K562 (cell line): Measurements from ENCODE around the gene MED14. TPM values are rescaled to one million over a fixed set of nuclear protein-coding genes. Genes with fewer than 3 reads are reported as not detected.

ENCODE experiments used
- ATAC-seq: fragments of 200-7000 bp; cut with Tn5 transposase; 3 replicates; pipeline ENCODE4 v1.9.1; 2020; ENCODE audit warnings: moderate library complexity
- BruUV-seq: library from RNA; stranded (reverse); fragments of 400-500 nt; replicated peaks from 2 replicates; lab custom pipeline; 2021; lab: Mats Ljungman, UMichigan
- CTCF ChIA-PET: fragments of 300-600 bp; formaldehyde crosslinking; extraction: SDS; loops from one replicate; lab custom pipeline; 2021; ENCODE audit warnings: low intra/inter-chr PET ratio; lab: Yijun Ruan, JAX
- POLR2A ChIA-PET: fragments of 300-600, 350-650 bp; sonication (Branson Sonifier 250); formaldehyde crosslinking; extraction: SDS; loops from one replicate; lab custom pipeline; 2021; ENCODE audit warnings: antibody characterized with exemption, inconsistent platforms; lab: Yijun Ruan, JAX
- DNase-seq, 4 experiments: peaks; one replicate each; pipeline versions ENCODE4 v3.0.0 to v3.0.0-alpha.2; 2011 to 2018; ENCODE audit warnings: low spot score in 3 of 4, mixed read lengths in 3 of 4; ENCODE audit errors: extremely low read depth in 1 of 4
- FAIRE-seq: peaks from 2 replicates; lab custom pipeline; 2011; peaks lifted over from hg19 to GRCh38; lab: Jason Lieb, UNC
- H2AFZ ChIP-seq: 2 replicates; pipeline ENCODE4 v1.6.0; 2011; ENCODE audit warnings: low read depth, low read length, control low read depth, inconsistent platforms
- H3K27ac ChIP-seq: fragments of 200-600 bp; 3 replicates; pipeline ENCODE4 v1.8.0; 2011; ENCODE audit warnings: low read depth, mild to moderate bottlenecking, control low read depth, inconsistent platforms, low read length, moderate library complexity, mixed read lengths; ENCODE audit errors: extremely low read depth
- H3K27me3 ChIP-seq, 2 experiments: fragments of 300-600 bp in 1 of 2; 2 replicates in 1 of 2; 3 replicates in 1 of 2; pipeline versions ENCODE4 v1.6.0 to v1.8.0; 2011; ENCODE audit warnings: inconsistent platforms in 2 of 2, low read length in 2 of 2, mild to moderate bottlenecking in 1 of 2, mixed read lengths in 1 of 2, moderate library complexity in 1 of 2; ENCODE audit not compliant: control insufficient read depth in 2 of 2, insufficient read depth in 2 of 2
- H3K36me3 ChIP-seq: fragments of 300-600 bp; 3 replicates; pipeline ENCODE4 v1.8.0; 2011; ENCODE audit warnings: mild to moderate bottlenecking, low read length, inconsistent platforms; ENCODE audit not compliant: control insufficient read depth, insufficient read depth
- H3K4me1 ChIP-seq, 2 experiments: fragments of 200-600 bp in 1 of 2; replicated peaks in 1 of 2; 2 replicates in 1 of 2; 3 replicates in 1 of 2; pipeline versions ENCODE4 v1.5.1 to v1.8.0; 2011; ENCODE audit warnings: inconsistent platforms in 2 of 2, low read length in 2 of 2, mild to moderate bottlenecking in 1 of 2, mixed read lengths in 1 of 2, moderate library complexity in 1 of 2; ENCODE audit not compliant: control insufficient read depth in 2 of 2, insufficient read depth in 2 of 2
- H3K4me2 ChIP-seq: 2 replicates; pipeline ENCODE4 v1.6.1; 2011; ENCODE audit warnings: low read length, control low read depth, inconsistent platforms, mixed read lengths; ENCODE audit not compliant: insufficient read depth
- H3K4me3 ChIP-seq: fragments of 200-600 bp; sonication (generic), shearing (Covaris generic); 2 replicates; pipeline ENCODE4 v1.5.1; 2016; ENCODE audit warnings: control low read depth, inconsistent platforms
- H3K79me2 ChIP-seq: fragments of 200-600 bp; 3 replicates; pipeline ENCODE4 v1.8.0; 2011; ENCODE audit warnings: low read length, inconsistent platforms; ENCODE audit not compliant: control insufficient read depth, insufficient read depth
- H3K9ac ChIP-seq, 2 experiments: 2 replicates each; pipeline versions ENCODE4 v1.6.0 to v1.6.1; 2011; ENCODE audit warnings: low read depth in 2 of 2, low read length in 2 of 2, control low read depth in 1 of 2, inconsistent platforms in 1 of 2, mild to moderate bottlenecking in 1 of 2, mixed read lengths in 1 of 2; ENCODE audit not compliant: insufficient read depth in 1 of 2
- H3K9me1 ChIP-seq: one replicate; pipeline ENCODE4 v1.6.0; 2011; ENCODE audit warnings: inconsistent platforms, mild to moderate bottlenecking, low read length, moderate library complexity; ENCODE audit not compliant: control insufficient read depth, insufficient read depth
- H3K9me3 ChIP-seq: replicated peaks from 2 replicates; pipeline ENCODE4 v1.5.1; 2011; ENCODE audit warnings: low read depth, low read length, inconsistent platforms; ENCODE audit not compliant: control insufficient read depth, insufficient read depth
- H4K20me1 ChIP-seq: replicated peaks from 2 replicates; pipeline ENCODE4 v1.6.1; 2011; ENCODE audit warnings: low read length, inconsistent platforms, mixed read lengths; ENCODE audit not compliant: control insufficient read depth, insufficient read depth
- ARHGAP35 ChIP-seq: fragments of 450-650 bp; IDR thresholded peaks from 2 replicates; pipeline ENCODE4 v1.6.1; 2018; ENCODE audit not compliant: partially characterized antibody
- BCL6 ChIP-seq: fragments of 250-450 bp; sonication (Bioruptor Pico); IDR thresholded peaks from 2 replicates; pipeline ENCODE4 v1.4.0; 2020
- FOXM1 ChIP-seq, 2 experiments: fragments of 450-650 bp in 1 of 2; sonication (generic) in 1 of 2; formaldehyde crosslinking in 1 of 2; IDR thresholded peaks; 2 replicates each; pipeline versions ENCODE4 v1.6.1 to v1.9.0; 2017 to 2022; ENCODE audit warnings: low read depth in 2 of 2, mild to moderate bottlenecking in 2 of 2, missing genetic modification reagents in 1 of 2, moderate library complexity in 1 of 2
- GTF2A2 ChIP-seq: IDR thresholded peaks from 2 replicates; pipeline ENCODE4 v1.6.1; 2016; ENCODE audit warnings: mild to moderate bottlenecking, missing genetic modification characterization, missing compliant biosample characterization
- NFE2 ChIP-seq: IDR thresholded peaks from 2 replicates; pipeline ENCODE4 v1.6.1; 2014; ENCODE audit warnings: antibody characterized with exemption, low read depth
- PCBP2 ChIP-seq: fragments of 200-400 bp; formaldehyde crosslinking; IDR thresholded peaks from 2 replicates; pipeline ENCODE4 v1.6.1; 2018; ENCODE audit warnings: low read length, low read depth, mild to moderate bottlenecking, moderate library complexity; ENCODE audit not compliant: poor library complexity, severe bottlenecking
- PYGO2 ChIP-seq: fragments of 450-650 bp; IDR thresholded peaks from 2 replicates; pipeline ENCODE4 v1.6.1; 2016; ENCODE audit warnings: mild to moderate bottlenecking, missing genetic modification characterization, moderate library complexity, missing compliant biosample characterization
- RBFOX2 ChIP-seq: fragments of 200-400 bp; formaldehyde crosslinking; IDR thresholded peaks from 2 replicates; pipeline ENCODE4 v1.6.1; 2017; ENCODE audit warnings: low read depth, mild to moderate bottlenecking, low read length, moderate library complexity
- RBM17 ChIP-seq: fragments of 200-400 bp; formaldehyde crosslinking; IDR thresholded peaks from 2 replicates; pipeline ENCODE4 v1.6.1; 2017; ENCODE audit warnings: low read depth, mild to moderate bottlenecking, low read length, borderline replicate concordance
- ZKSCAN8 ChIP-seq: fragments of 200-800 bp; sonication (Bioruptor generic); IDR thresholded peaks from 2 replicates; pipeline ENCODE4 v1.6.1; 2016; ENCODE audit warnings: missing genetic modification characterization, missing compliant biosample characterization
- ZNF282 ChIP-seq: sonication (generic); formaldehyde crosslinking; IDR thresholded peaks from 2 replicates; pipeline ENCODE4 v1.8.1; 2023; ENCODE audit warnings: missing genetic modification reagents
- ZNF696 ChIP-seq: fragments of 250-450 bp; sonication (Bioruptor Pico); conservative IDR thresholded peaks from 2 replicates; pipeline ENCODE4 v1.4.0; 2020; ENCODE audit warnings: mild to moderate bottlenecking, moderate library complexity
- ZSCAN29 ChIP-seq: fragments of 450-650 bp; IDR thresholded peaks from 2 replicates; pipeline ENCODE4 v1.6.1; 2017
- WGBS: fragments of 100-300 bp; shearing (Covaris generic); methylation state at CpG from one replicate; pipeline ENCODE4 v1.1.6; 2016; ENCODE audit warnings: low coverage, mixed read lengths; ENCODE audit not compliant: insufficient coverage; ENCODE audit errors: missing lambda C conversion rate; 5-methylcytosine and 5-hydroxymethylcytosine counted together
- in situ Hi-C: fragments of 300-500 bp; cut with MboI; formaldehyde crosslinking; loops from 4 replicates; pipeline ENCODE4 v1.15.0; 2018; ENCODE audit warnings: inconsistent platforms, mixed read lengths
- intact Hi-C: fragments of 100-400 bp; cut with micrococcal nuclease; formaldehyde crosslinking; loops from 2 replicates; pipeline ENCODE4 v1.14.2; 2022
- polyA plus RNA-seq, 8 experiments: library from polyadenylated mRNA; depleted of rRNA in 4 of 8; stranded (reverse) in 5 of 8; unstranded in 3 of 8; fragments of >200 nt; fragmentation: Nextera tagmentation in 2 of 8; fragmentation: Illumina TruSeq in 1 of 8; extraction: Ambion mirVana in 2 of 8; extraction: Trizol in 1 of 8; gene quantifications; 2 replicates each; pipeline versions ENCODE4 v1.2.1 to v1.2.3, GENCODE V29; 2011 to 2014; ENCODE audit warnings: inconsistent platforms in 1 of 8, missing spikeins in 1 of 8
- total RNA-seq, 7 experiments: library from RNA; depleted of rRNA in 6 of 7; stranded (reverse); fragments of >200 nt in 6 of 7; fragmentation: Illumina TruSeq in 2 of 7; extraction: Trizol in 2 of 7; gene quantifications; 2 replicates each; pipeline versions ENCODE4 v1.2.1 to v1.2.3, GENCODE V29; 2011 to 2021; ENCODE audit warnings: low replicate concordance in 1 of 7
- TF ChIP-seq, protein P1 (sequence below): fragments of 450-650 bp; IDR thresholded peaks from 2 replicates; pipeline ENCODE4 v1.6.1; 2016; ENCODE audit warnings: missing biosample characterization, missing genetic modification characterization
- TF ChIP-seq, protein P2 (sequence below): fragments of 450-650 bp; formaldehyde crosslinking; IDR thresholded peaks from 2 replicates; pipeline ENCODE4 v1.4.0; 2022; ENCODE audit warnings: missing genetic modification characterization
- TF ChIP-seq, protein P3 (sequence below): fragments of 450-650 bp; IDR thresholded peaks from 2 replicates; pipeline ENCODE4 v1.6.1; 2017; ENCODE audit warnings: antibody characterized with exemption

Gene MED14
- total and polyA plus RNA-seq, 9 of the 15 experiments (the other 6 are each of a cell fraction or from before 2014, with no cell fraction given), result 9.2 to 35.3 (median 18.7) TPM

DNA sequence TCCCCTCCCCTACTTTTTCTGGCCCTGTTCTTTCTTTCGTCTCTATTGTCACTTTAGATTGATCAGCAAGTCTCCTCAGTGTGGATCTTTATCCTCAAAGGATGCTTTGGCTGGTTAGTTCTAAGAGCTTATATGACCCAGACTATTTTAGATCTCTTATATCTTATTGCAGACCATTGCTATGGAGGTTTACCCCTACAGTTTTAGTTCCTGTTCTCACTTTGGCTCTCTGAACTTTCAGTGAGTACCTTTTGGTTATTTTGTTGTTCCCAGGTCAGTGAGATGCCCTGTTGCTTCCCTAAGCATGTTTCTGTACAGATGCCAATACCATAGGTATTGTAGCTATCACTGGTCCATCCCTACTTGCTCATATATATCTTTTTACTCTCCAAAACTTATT, 24.0 kb upstream of the MED14 start:
- in situ Hi-C loops (no loop called here), intact Hi-C loops (no loop called here)
- Histone ChIP-seq H3K36me3 (no peaks in the 10 kb centered on the region), H2AFZ (no peak overlapping the region), H3K4me1 (no peaks in the 10 kb centered on the region), H3K79me2 (no peaks in the 10 kb centered on the region), H3K9ac (no peak overlapping the region), H3K9me3 (no peaks in the 10 kb centered on the region), H3K4me2 (no peak overlapping the region), H3K9me1 (no peaks in the 10 kb centered on the region), H3K4me3 (no peak overlapping the region), H4K20me1 (no peaks in the 10 kb centered on the region), H3K27me3 (no peaks in the 10 kb centered on the region; a peak in 1 of 5 replicates), H3K27ac (no peak overlapping the region)
- ChIA-PET POLR2A (no interaction called here), CTCF (no interaction called here)
- FAIRE-seq (no peak), DNase-seq (no peak), ATAC-seq (no peak)
- BruUV-seq, result no TSS peak
- 0% methylated on average over 1 of the region's 1 CpG for WGBS
- no peak for TF ChIP-seq NFE2
- TF ChIP-seq GTF2A2, result no peak
- no peak for TF ChIP-seq ZSCAN29
- no peak for TF ChIP-seq ZNF696 (CRISPR knock-in tag)
- TF ChIP-seq, protein P1, sequence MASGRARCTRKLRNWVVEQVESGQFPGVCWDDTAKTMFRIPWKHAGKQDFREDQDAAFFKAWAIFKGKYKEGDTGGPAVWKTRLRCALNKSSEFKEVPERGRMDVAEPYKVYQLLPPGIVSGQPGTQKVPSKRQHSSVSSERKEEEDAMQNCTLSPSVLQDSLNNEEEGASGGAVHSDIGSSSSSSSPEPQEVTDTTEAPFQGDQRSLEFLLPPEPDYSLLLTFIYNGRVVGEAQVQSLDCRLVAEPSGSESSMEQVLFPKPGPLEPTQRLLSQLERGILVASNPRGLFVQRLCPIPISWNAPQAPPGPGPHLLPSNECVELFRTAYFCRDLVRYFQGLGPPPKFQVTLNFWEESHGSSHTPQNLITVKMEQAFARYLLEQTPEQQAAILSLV (tag), result no peak
- TF ChIP-seq FOXM1 (IDR thresholded peaks at IDR 0.05; ENCODE audit: low read depth), result no peak
- TF ChIP-seq FOXM1 (CRISPR knock-in tag; IDR thresholded peaks at IDR 0.05; ENCODE audit: low read depth), result no peak
- TF ChIP-seq, protein P2, sequence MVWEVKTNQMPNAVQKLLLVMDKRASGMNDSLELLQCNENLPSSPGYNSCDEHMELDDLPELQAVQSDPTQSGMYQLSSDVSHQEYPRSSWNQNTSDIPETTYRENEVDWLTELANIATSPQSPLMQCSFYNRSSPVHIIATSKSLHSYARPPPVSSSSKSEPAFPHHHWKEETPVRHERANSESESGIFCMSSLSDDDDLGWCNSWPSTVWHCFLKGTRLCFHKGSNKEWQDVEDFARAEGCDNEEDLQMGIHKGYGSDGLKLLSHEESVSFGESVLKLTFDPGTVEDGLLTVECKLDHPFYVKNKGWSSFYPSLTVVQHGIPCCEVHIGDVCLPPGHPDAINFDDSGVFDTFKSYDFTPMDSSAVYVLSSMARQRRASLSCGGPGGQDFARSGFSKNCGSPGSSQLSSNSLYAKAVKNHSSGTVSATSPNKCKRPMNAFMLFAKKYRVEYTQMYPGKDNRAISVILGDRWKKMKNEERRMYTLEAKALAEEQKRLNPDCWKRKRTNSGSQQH (CRISPR knock-in tag), result no peak
- no peak for TF ChIP-seq ARHGAP35
- no peak for TF ChIP-seq ZNF282 (CRISPR knock-in tag)
- no peak for TF ChIP-seq RBFOX2
- TF ChIP-seq, protein P3, sequence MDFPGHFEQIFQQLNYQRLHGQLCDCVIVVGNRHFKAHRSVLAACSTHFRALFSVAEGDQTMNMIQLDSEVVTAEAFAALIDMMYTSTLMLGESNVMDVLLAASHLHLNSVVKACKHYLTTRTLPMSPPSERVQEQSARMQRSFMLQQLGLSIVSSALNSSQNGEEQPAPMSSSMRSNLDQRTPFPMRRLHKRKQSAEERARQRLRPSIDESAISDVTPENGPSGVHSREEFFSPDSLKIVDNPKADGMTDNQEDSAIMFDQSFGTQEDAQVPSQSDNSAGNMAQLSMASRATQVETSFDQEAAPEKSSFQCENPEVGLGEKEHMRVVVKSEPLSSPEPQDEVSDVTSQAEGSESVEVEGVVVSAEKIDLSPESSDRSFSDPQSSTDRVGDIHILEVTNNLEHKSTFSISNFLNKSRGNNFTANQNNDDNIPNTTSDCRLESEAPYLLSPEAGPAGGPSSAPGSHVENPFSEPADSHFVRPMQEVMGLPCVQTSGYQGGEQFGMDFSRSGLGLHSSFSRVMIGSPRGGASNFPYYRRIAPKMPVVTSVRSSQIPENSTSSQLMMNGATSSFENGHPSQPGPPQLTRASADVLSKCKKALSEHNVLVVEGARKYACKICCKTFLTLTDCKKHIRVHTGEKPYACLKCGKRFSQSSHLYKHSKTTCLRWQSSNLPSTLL, result no peak
- no peak for TF ChIP-seq ZKSCAN8 (CRISPR knock-in tag)
- TF ChIP-seq PYGO2 (tag), result no peak
- no peak for TF ChIP-seq PCBP2
- TF ChIP-seq RBM17, result no peak
- TF ChIP-seq BCL6 (CRISPR knock-in tag), result no peak
